Endothelial cell of umbilical vein (primary cell): ENCODE measurements around the gene NECTIN4. TPM values are rescaled to one million over a fixed set of nuclear protein-coding genes. Genes with fewer than 3 reads are reported as not detected.
A peak's percentile ranks its signal among the peaks of the same experiment; 100 is the strongest.

Source experiments
- BruUV-seq: library from RNA; stranded (reverse); fragments of 400-500 nt; replicated peaks from 2 replicates; lab custom pipeline; 2021; lab: Mats Ljungman, UMichigan
- CTCF ChIA-PET: fragments of 300-600, 350-600 bp; sonication (Branson Sonifier 250); formaldehyde crosslinking; loops from one replicate; lab custom pipeline; 2021; ENCODE audit warnings: antibody characterized with exemption, inconsistent platforms; lab: Charles Lee
- POLR2A ChIA-PET: fragments of 300-600, 350-600 bp; sonication (Branson Sonifier 250); formaldehyde crosslinking; loops from one replicate; lab custom pipeline; 2021; ENCODE audit warnings: antibody characterized with exemption, inconsistent platforms; lab: Charles Lee
- DNase-seq: peaks from one replicate; pipeline ENCODE4 v3.0.0-alpha.2; 2011; ENCODE audit warnings: low read depth, low spot score
- FAIRE-seq: peaks from 2 replicates; lab custom pipeline; 2011; peaks lifted over from hg19 to GRCh38; lab: Jason Lieb, UNC
- H2AFZ ChIP-seq: 2 replicates; pipeline ENCODE4 v1.6.0; 2012; ENCODE audit warnings: low read depth, low read length, control low read depth, inconsistent platforms
- H3K27ac ChIP-seq: 2 replicates; pipeline ENCODE4 v1.5.1; 2011; ENCODE audit warnings: low read depth, mild to moderate bottlenecking, control low read depth, low read length, moderate library complexity; ENCODE audit not compliant: insufficient read depth
- H3K27me3 ChIP-seq, 2 experiments: 2 replicates each; pipeline versions ENCODE4 v1.6.0 to v1.6.1; 2011; ENCODE audit warnings: low read length in 2 of 2, mixed read lengths in 1 of 2; ENCODE audit not compliant: control insufficient read depth in 2 of 2, insufficient read depth in 2 of 2
- H3K36me3 ChIP-seq, 2 experiments: 2 replicates in 1 of 2; 3 replicates in 1 of 2; pipeline ENCODE4 v1.5.1; 2011; ENCODE audit warnings: low read length in 2 of 2, mild to moderate bottlenecking in 1 of 2, moderate library complexity in 1 of 2; ENCODE audit not compliant: control insufficient read depth in 2 of 2, insufficient read depth in 2 of 2; ENCODE audit errors: extremely low read depth in 1 of 2
- H3K4me1 ChIP-seq: 3 replicates; pipeline ENCODE4 v1.5.1; 2011; ENCODE audit warnings: mild to moderate bottlenecking, low read length; ENCODE audit not compliant: control insufficient read depth, insufficient read depth; ENCODE audit errors: extremely low read depth
- H3K4me2 ChIP-seq: 2 replicates; pipeline ENCODE4 v1.6.1; 2011; ENCODE audit warnings: low read length, control low read depth, mixed read lengths; ENCODE audit not compliant: insufficient read depth
- H3K4me3 ChIP-seq, 3 experiments: fragments of 200-600 bp in 1 of 3; sonication (generic), shearing (Covaris generic) in 1 of 3; replicated peaks in 1 of 3; 2 replicates each; pipeline ENCODE4 v1.5.1; 2011 to 2016; ENCODE audit warnings: control low read depth in 3 of 3, low read length in 3 of 3, mild to moderate bottlenecking in 2 of 3, inconsistent platforms in 1 of 3, low read depth in 1 of 3, moderate library complexity in 1 of 3; ENCODE audit not compliant: insufficient read depth in 1 of 3
- H3K79me2 ChIP-seq: 2 replicates; pipeline ENCODE4 v1.6.0; 2012; ENCODE audit warnings: low read length, inconsistent platforms; ENCODE audit not compliant: control insufficient read depth, insufficient read depth
- H3K9ac ChIP-seq: replicated peaks from 2 replicates; pipeline ENCODE3; 2011; ENCODE audit warnings: low read length, control low read depth; ENCODE audit not compliant: insufficient read depth; ENCODE audit errors: extremely low read depth
- H3K9me1 ChIP-seq: replicated peaks from 3 replicates; pipeline ENCODE4 v1.6.0; 2011; ENCODE audit warnings: mild to moderate bottlenecking, low read length; ENCODE audit not compliant: control insufficient read depth, insufficient read depth; ENCODE audit errors: extremely low read depth
- H3K9me3 ChIP-seq: replicated peaks from 2 replicates; pipeline ENCODE4 v1.5.1; 2012; ENCODE audit warnings: low read length, inconsistent platforms; ENCODE audit not compliant: control insufficient read depth, insufficient read depth
- H4K20me1 ChIP-seq: replicated peaks from 2 replicates; pipeline ENCODE3; 2011; ENCODE audit warnings: mild to moderate bottlenecking, low read length; ENCODE audit not compliant: control insufficient read depth, insufficient read depth; ENCODE audit errors: extremely low read depth
- EZH2 ChIP-seq: IDR thresholded peaks from 2 replicates; pipeline ENCODE4 v1.6.1; 2012; ENCODE audit warnings: borderline replicate concordance, low read depth, mild to moderate bottlenecking, moderate library complexity, low read length, inconsistent platforms; ENCODE audit not compliant: severe bottlenecking
- FOS ChIP-seq: IDR thresholded peaks from 2 replicates; pipeline ENCODE4 v1.6.1; 2011; ENCODE audit warnings: mild to moderate bottlenecking, low read length, moderate library complexity, borderline replicate concordance; ENCODE audit not compliant: insufficient read depth
- GATA2 ChIP-seq: IDR thresholded peaks from 2 replicates; pipeline ENCODE4 v1.7.0; 2011; ENCODE audit warnings: low read depth, mild to moderate bottlenecking, moderate library complexity, mixed read lengths, low read length; ENCODE audit not compliant: insufficient read length, insufficient read depth
- JUN ChIP-seq: IDR thresholded peaks from 2 replicates; pipeline ENCODE4 v1.6.1; 2011; ENCODE audit warnings: borderline replicate concordance, low read depth; ENCODE audit not compliant: insufficient read length, insufficient read depth
- MYC ChIP-seq: IDR thresholded peaks from one replicate; pipeline ENCODE4 v1.6.1; 2011; ENCODE audit warnings: mild to moderate bottlenecking, low read depth, low read length
- POLR2A ChIP-seq: IDR thresholded peaks from 2 replicates; pipeline ENCODE4 v1.6.1; 2012; ENCODE audit warnings: low read depth, mild to moderate bottlenecking, control low read depth, low read length
- POLR2AphosphoS5 ChIP-seq: IDR thresholded peaks from 2 replicates; pipeline ENCODE4 v1.6.1; 2012; ENCODE audit warnings: low read depth, mild to moderate bottlenecking, control low read depth, low read length, moderate library complexity; ENCODE audit not compliant: insufficient read depth
- dilution Hi-C: fragments of 300-500 bp; cut with MboI; formaldehyde crosslinking; loops from one replicate; pipeline ENCODE4 v1.15.0; 2019; ENCODE audit warnings: low sequenced_read_pairs; ENCODE audit not compliant: extremely low pct_ligation_motif_present
- intact Hi-C: fragments of 100-400 bp; cut with micrococcal nuclease; formaldehyde crosslinking; loops from one replicate; pipeline ENCODE4 v1.10.0; 2022
- polyA plus RNA-seq, 4 experiments: library from polyadenylated mRNA; depleted of rRNA in 3 of 4; stranded (reverse) in 3 of 4; unstranded in 1 of 4; fragments of >200 nt; gene quantifications; 2 replicates each; pipeline versions ENCODE4 v1.2.1 to v1.2.3, GENCODE V29; 2011 to 2012; ENCODE audit warnings: missing spikeins in 1 of 4
- total RNA-seq: library from RNA; stranded (reverse); gene quantifications from 2 replicates; pipeline ENCODE4 v1.2.3, GENCODE V29; 2021
- TF ChIP-seq, protein P1 (sequence below): IDR thresholded peaks from 2 replicates; pipeline ENCODE4 v1.6.1; 2011; ENCODE audit not compliant: insufficient read depth, insufficient read length
- TF ChIP-seq, protein P2 (sequence below), 2 donors: IDR thresholded peaks; 1 replicate in 1 of 2; 2 replicates in 1 of 2; pipeline ENCODE4 v1.5.1; 2011; ENCODE audit warnings: low read length in 2 of 2, mild to moderate bottlenecking in 2 of 2, moderate library complexity in 2 of 2, control low read depth in 1 of 2, inconsistent platforms in 1 of 2, low read depth in 1 of 2; ENCODE audit not compliant: insufficient read depth in 1 of 2; ENCODE audit errors: extremely low read depth in 1 of 2

NECTIN4 gene
- total and polyA plus RNA-seq, 2 donors (not counting 3 experiments of a cell fraction or from before 2014, with no cell fraction given) = 0.15 to 0.58 TPM

DNA sequence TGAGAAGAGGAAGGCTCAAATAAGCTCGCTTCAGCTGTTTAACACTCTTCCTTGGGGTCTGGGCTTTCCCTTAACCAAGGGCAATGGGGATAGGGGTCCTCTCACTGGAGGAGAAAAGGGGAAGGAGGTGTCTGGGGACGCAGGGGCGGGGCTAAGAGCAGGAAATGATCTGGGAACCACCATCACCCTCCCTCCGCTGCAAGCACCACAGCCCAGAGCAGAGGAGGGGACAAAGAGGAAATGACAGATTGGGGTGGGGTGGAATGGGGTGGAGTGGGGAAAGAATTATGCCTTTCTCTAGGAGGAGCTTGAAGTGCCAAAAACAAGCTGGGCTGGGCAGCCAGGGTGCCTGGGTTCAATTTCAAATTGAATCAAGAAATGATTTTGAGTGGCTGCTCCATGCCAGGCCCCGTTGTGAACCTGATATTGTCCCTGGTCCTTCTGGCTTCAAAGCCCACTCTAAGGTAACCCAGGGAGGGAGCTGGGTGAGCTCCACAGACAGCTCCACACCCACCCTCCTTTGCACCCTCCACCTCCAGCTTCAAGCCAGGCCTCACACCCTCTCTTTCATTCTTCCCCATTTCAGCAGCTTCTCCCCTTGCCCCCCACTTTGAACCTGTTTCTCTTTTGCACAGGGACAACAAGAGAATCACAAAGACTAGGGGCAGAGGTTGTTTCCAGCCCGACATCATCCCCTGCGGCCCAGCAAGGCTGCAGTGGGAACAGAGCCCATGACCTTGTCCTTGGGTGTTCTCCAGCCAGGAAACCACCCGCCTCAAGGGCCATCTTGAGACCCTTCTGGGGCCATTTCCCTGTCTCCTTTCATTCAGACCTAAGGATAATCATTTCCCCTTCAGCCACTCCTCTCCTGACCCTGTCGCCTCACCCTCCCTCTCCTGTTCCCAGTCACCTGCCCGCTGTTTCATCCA is 20.8 kb downstream of the NECTIN4 start:
- H3K4me3 ChIP-seq = no peak overlapping the region
- DNase-seq = no peak
- intact Hi-C loops (no loop called here), dilution Hi-C loops (no loop called here)
- H4K20me1 ChIP-seq = no peaks in the 10 kb centered on the region
- no peaks in the 10 kb centered on the region for H3K9me1 ChIP-seq
- H3K27me3 ChIP-seq = peaks cover 2% of the 10 kb centered on the region in 2 experiments
- no peaks in the 10 kb centered on the region for H3K79me2 ChIP-seq
- no peak overlapping the region for H3K27ac ChIP-seq
- no peak overlapping the region for H3K4me2 ChIP-seq
- no peaks in the 10 kb centered on the region for H3K9me3 ChIP-seq
- CTCF ChIA-PET = interaction anchor here (1.3 to 1.6 kb wide), 3 partner anchors 23 to 78 kb away, joined by 4 to 7 read pairs (median 4); partner anchors contain the start of genes F11R and USF1
- no peaks in the 10 kb centered on the region for H3K4me1 ChIP-seq
- FAIRE-seq = no peak
- POLR2A ChIA-PET = interaction anchor here (0.6 kb wide), 1 partner anchor 1039 kb away, joined by 5 read pairs; no protein-coding TSS in a partner anchor
- no peak overlapping the region for H3K9ac ChIP-seq
- no TSS peak for BruUV-seq
- no peaks in the 10 kb centered on the region for H3K36me3 ChIP-seq
- H2AFZ ChIP-seq = peak overlapping the region; percentile 48
- TF ChIP-seq JUN (no peak), POLR2AphosphoS5 (no peak), MYC (no peak), FOS (no peak), GATA2 (no peak), EZH2 (no peak), POLR2A (no peak)
- TF ChIP-seq, protein P1, sequence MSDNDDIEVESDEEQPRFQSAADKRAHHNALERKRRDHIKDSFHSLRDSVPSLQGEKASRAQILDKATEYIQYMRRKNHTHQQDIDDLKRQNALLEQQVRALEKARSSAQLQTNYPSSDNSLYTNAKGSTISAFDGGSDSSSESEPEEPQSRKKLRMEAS = no peak
- TF ChIP-seq, protein P2, sequence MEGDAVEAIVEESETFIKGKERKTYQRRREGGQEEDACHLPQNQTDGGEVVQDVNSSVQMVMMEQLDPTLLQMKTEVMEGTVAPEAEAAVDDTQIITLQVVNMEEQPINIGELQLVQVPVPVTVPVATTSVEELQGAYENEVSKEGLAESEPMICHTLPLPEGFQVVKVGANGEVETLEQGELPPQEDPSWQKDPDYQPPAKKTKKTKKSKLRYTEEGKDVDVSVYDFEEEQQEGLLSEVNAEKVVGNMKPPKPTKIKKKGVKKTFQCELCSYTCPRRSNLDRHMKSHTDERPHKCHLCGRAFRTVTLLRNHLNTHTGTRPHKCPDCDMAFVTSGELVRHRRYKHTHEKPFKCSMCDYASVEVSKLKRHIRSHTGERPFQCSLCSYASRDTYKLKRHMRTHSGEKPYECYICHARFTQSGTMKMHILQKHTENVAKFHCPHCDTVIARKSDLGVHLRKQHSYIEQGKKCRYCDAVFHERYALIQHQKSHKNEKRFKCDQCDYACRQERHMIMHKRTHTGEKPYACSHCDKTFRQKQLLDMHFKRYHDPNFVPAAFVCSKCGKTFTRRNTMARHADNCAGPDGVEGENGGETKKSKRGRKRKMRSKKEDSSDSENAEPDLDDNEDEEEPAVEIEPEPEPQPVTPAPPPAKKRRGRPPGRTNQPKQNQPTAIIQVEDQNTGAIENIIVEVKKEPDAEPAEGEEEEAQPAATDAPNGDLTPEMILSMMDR (IDR thresholded peaks at IDR 0.05; ENCODE audit: extremely low read depth in 1 of 2, insufficient read depth in 1 of 2, low read depth in 1 of 2, low read length in 2 of 2) = no peak
